OCI-LY3 (cell line): ENCODE results near the gene NLRC5.
"Not testable (repeated sequence)": the region's sequence is repeated elsewhere in the genome, so short reads cannot be mapped to it uniquely, and the experiment has no call there.

Experiments used
- CTCF ChIP-seq: fragments of 200-600, 300-600 bp; sonication (generic); IDR thresholded peaks from 2 replicates; pipeline ENCODE4 v1.5.1; 2014; ENCODE audit warnings: antibody characterized with exemption, low read length, low read depth
- EZH2phosphoT487 ChIP-seq: fragments of 200-600 bp; shearing (Covaris generic); IDR thresholded peaks from 2 replicates; pipeline ENCODE4 v1.6.1; 2018; ENCODE audit warnings: antibody characterized with exemption, mixed run types, low read depth

- TF ChIP-seq CTCF, EZH2phosphoT487: not testable (repeated sequence)
Observed at GRCh38 chr16:57099965-57100364, 110.6 kb downstream of the NLRC5 start.
